ENCODE data around the gene NUTM1. TPM values are rescaled to one million over a fixed set of nuclear protein-coding genes. Genes with fewer than 3 reads are reported as not detected.

The NUTM1 gene
- total RNA-seq, 1 experiment from 2014 or later: 0.46 TPM

DNA sequence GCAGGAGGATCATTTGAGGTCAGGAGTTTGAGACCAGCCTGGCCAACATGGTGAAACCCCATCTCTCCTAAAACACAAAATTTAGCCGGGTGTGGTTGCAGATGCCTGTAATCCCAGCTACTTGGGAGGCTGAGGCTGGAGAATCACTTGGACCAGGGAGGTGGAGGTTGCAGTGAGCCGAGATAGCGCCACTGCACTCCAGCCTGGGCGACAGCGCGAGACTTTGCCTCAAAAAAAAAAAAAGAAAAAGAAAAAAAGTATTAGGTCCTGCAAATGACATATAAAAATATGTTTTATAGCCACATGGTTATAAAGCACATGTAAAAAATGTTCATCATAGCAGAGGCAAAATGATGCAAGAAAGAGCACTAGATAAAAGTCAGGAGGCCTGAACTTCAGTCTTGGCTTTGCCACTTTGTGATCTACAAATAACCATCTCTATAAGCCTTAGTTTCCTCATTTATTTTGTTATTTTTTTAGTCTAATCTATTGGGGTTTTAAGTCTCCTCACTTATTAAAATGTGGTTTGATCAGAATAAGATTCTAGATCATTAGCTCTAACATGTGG is 10.5 kb upstream of the NUTM1 start:
- Mint-ChIP-seq H3K4me1 (peaks cover 7% of the 10 kb centered on the region), H3K27ac (no peak overlapping the region), H3K36me3 (no peaks in the 10 kb centered on the region), H3K4me3 (no peak overlapping the region), H3K9me3 (no peaks in the 10 kb centered on the region), H3K27me3 (ENCODE audit: low read depth) (peaks cover 6% of the 10 kb centered on the region)
- POLR2A ChIA-PET: interaction anchor here (0.7 kb wide), 1 partner anchor 40 kb away, joined by 3 read pairs; no protein-coding TSS in a partner anchor
- no peak for TF ChIP-seq OVOL2 (CRISPR knock-in tag; IDR thresholded peaks at IDR 0.05; ENCODE audit: borderline replicate concordance)
- TF ChIP-seq STAT6 (CRISPR knock-in tag; conservative IDR thresholded peaks at IDR 0.05; ENCODE audit: low read depth): no peak
- TF ChIP-seq SMAD4 (CRISPR knock-in tag; IDR thresholded peaks at IDR 0.05): no peak
- no peak for TF ChIP-seq ZNF138 (CRISPR knock-in tag; conservative IDR thresholded peaks at IDR 0.05)
- no peak for TF ChIP-seq KAT7 (CRISPR knock-in tag; IDR thresholded peaks at IDR 0.05; ENCODE audit: borderline replicate concordance)
- DNase-seq (ENCODE audit: low spot score): no peak
- CTCF ChIA-PET: no interaction called here
- ATAC-seq: no peak

DNA sequence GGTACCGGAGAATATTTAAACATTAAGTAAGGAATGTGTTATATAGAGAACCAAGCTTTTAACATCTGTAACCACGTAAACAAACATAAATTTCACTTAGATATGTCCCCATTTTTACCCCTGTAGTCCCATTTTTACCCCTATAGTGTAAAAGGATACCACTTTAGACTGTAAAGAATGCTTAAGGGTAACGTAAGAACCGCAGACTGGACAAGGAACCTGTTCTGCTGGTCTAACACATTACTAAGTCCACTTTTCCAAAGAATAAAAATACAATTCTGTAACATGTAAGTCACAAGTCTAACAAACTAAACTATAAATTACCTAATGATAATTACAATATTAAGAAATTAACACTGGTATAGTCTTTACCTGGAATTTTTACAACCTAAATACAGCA is 8.4 kb upstream of the NUTM1 start:
- H3K9me3 Mint-ChIP-seq: no peaks in the 10 kb centered on the region
- H3K27ac Mint-ChIP-seq: no peak overlapping the region
- H3K4me3 Mint-ChIP-seq: no peak overlapping the region
- ATAC-seq: no peak
- ChIA-PET POLR2A (no interaction called here), CTCF (interaction anchor here (1.0 kb wide), 1 partner anchor 9 kb away, joined by 4 read pairs; the partner anchor contains the start of genes NOP10 and NUTM1)
- H3K27me3 Mint-ChIP-seq (ENCODE audit: low read depth): peaks cover 6% of the 10 kb centered on the region
- no peak for TF ChIP-seq JUN (CRISPR knock-in tag; IDR thresholded peaks at IDR 0.05)
- TF ChIP-seq ZNF121 (CRISPR knock-in tag; IDR thresholded peaks at IDR 0.05): no peak
- TF ChIP-seq CDX4 (CRISPR knock-in tag; IDR thresholded peaks at IDR 0.05; ENCODE audit: borderline replicate concordance): no peak
- TF ChIP-seq OVOL2 (CRISPR knock-in tag; IDR thresholded peaks at IDR 0.05; ENCODE audit: borderline replicate concordance): no peak
- TF ChIP-seq, protein P1, sequence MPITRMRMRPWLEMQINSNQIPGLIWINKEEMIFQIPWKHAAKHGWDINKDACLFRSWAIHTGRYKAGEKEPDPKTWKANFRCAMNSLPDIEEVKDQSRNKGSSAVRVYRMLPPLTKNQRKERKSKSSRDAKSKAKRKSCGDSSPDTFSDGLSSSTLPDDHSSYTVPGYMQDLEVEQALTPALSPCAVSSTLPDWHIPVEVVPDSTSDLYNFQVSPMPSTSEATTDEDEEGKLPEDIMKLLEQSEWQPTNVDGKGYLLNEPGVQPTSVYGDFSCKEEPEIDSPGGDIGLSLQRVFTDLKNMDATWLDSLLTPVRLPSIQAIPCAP (CRISPR knock-in tag; IDR thresholded peaks at IDR 0.05): no peak
- TF ChIP-seq FOXP1 (CRISPR knock-in tag; IDR thresholded peaks at IDR 0.05; ENCODE audit: borderline replicate concordance): no peak
- TF ChIP-seq CBFB (CRISPR knock-in tag; IDR thresholded peaks at IDR 0.05; ENCODE audit: low read depth): no peak
- TF ChIP-seq, protein P2, sequence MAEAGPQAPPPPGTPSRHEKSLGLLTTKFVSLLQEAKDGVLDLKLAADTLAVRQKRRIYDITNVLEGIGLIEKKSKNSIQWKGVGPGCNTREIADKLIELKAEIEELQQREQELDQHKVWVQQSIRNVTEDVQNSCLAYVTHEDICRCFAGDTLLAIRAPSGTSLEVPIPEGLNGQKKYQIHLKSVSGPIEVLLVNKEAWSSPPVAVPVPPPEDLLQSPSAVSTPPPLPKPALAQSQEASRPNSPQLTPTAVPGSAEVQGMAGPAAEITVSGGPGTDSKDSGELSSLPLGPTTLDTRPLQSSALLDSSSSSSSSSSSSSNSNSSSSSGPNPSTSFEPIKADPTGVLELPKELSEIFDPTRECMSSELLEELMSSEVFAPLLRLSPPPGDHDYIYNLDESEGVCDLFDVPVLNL (CRISPR knock-in tag; IDR thresholded peaks at IDR 0.05; ENCODE audit: borderline replicate concordance, low read depth): no peak
- TF ChIP-seq, protein P3, sequence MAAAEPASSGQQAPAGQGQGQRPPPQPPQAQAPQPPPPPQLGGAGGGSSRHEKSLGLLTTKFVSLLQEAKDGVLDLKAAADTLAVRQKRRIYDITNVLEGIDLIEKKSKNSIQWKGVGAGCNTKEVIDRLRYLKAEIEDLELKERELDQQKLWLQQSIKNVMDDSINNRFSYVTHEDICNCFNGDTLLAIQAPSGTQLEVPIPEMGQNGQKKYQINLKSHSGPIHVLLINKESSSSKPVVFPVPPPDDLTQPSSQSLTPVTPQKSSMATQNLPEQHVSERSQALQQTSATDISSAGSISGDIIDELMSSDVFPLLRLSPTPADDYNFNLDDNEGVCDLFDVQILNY (CRISPR knock-in tag; IDR thresholded peaks at IDR 0.05): no peak
- no peak for TF ChIP-seq CREM (CRISPR knock-in tag; IDR thresholded peaks at IDR 0.05)
- TF ChIP-seq FOXJ3 (CRISPR knock-in tag; IDR thresholded peaks at IDR 0.05; ENCODE audit: borderline replicate concordance): no peak
- TF ChIP-seq USF1 (CRISPR knock-in tag; IDR thresholded peaks at IDR 0.05): no peak
- TF ChIP-seq KAT7 (CRISPR knock-in tag; IDR thresholded peaks at IDR 0.05; ENCODE audit: borderline replicate concordance): no peak
- TF ChIP-seq, protein P4, sequence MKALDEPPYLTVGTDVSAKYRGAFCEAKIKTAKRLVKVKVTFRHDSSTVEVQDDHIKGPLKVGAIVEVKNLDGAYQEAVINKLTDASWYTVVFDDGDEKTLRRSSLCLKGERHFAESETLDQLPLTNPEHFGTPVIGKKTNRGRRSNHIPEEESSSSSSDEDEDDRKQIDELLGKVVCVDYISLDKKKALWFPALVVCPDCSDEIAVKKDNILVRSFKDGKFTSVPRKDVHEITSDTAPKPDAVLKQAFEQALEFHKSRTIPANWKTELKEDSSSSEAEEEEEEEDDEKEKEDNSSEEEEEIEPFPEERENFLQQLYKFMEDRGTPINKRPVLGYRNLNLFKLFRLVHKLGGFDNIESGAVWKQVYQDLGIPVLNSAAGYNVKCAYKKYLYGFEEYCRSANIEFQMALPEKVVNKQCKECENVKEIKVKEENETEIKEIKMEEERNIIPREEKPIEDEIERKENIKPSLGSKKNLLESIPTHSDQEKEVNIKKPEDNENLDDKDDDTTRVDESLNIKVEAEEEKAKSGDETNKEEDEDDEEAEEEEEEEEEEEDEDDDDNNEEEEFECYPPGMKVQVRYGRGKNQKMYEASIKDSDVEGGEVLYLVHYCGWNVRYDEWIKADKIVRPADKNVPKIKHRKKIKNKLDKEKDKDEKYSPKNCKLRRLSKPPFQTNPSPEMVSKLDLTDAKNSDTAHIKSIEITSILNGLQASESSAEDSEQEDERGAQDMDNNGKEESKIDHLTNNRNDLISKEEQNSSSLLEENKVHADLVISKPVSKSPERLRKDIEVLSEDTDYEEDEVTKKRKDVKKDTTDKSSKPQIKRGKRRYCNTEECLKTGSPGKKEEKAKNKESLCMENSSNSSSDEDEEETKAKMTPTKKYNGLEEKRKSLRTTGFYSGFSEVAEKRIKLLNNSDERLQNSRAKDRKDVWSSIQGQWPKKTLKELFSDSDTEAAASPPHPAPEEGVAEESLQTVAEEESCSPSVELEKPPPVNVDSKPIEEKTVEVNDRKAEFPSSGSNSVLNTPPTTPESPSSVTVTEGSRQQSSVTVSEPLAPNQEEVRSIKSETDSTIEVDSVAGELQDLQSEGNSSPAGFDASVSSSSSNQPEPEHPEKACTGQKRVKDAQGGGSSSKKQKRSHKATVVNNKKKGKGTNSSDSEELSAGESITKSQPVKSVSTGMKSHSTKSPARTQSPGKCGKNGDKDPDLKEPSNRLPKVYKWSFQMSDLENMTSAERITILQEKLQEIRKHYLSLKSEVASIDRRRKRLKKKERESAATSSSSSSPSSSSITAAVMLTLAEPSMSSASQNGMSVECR (CRISPR knock-in tag; IDR thresholded peaks at IDR 0.05; ENCODE audit: borderline replicate concordance): no peak
- TF ChIP-seq ZNF232 (CRISPR knock-in tag; IDR thresholded peaks at IDR 0.05): no peak
- no peak for TF ChIP-seq ETV6 (CRISPR knock-in tag; IDR thresholded peaks at IDR 0.05)
- TF ChIP-seq, protein P5, sequence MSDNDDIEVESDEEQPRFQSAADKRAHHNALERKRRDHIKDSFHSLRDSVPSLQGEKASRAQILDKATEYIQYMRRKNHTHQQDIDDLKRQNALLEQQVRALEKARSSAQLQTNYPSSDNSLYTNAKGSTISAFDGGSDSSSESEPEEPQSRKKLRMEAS (CRISPR knock-in tag; IDR thresholded peaks at IDR 0.05): no peak
- no peak for TF ChIP-seq SMAD4 (CRISPR knock-in tag; IDR thresholded peaks at IDR 0.05)
- no peak for TF ChIP-seq ELF4 (CRISPR knock-in tag; IDR thresholded peaks at IDR 0.05; ENCODE audit: low read depth)
- DNase-seq (ENCODE audit: low spot score): no peak
- 0 out of 2 replicates have a peak, but pooled peaks cover 3% of the 10 kb centered on the region for H3K36me3 Mint-ChIP-seq
- peaks cover 11% of the 10 kb centered on the region for H3K4me1 Mint-ChIP-seq
